ENCODE results near the gene STATH.
"Not testable (repeated sequence)": the region's sequence is repeated elsewhere in the genome, so short reads cannot be mapped to it uniquely, and the experiment has no call there.

The STATH gene

DNA sequence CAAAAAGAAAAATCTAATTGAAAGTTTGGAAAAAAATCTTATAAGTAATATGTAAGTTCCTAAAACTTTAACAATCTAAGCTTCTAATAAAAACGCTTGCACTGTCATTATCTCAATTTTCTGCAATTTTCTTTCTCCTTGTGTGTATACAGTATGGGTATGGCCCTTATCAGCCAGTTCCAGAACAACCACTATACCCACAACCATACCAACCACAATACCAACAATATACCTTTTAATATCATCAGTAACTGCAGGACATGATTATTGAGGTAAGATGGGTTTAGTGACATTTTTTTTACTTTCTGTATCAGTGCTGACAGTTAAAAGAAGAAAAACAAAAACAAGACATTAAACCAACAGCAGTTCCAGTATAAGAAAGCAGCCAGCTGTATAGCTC is 4.9 kb downstream of the STATH start:
- Histone ChIP-seq H3K18ac (ENCODE audit: low read length) (no peak overlapping the region), H3K14ac (ENCODE audit: low read length) (no peak overlapping the region), H3K4me1 (ENCODE audit: control insufficient read depth in 1 of 2, insufficient read depth in 2 of 2, low read length in 2 of 2) (no peaks in the 10 kb centered on the region), H2BK5ac (ENCODE audit: low read depth, low read length, poor library complexity) (no peak overlapping the region), H3K4me3 (ENCODE audit: low read depth, low read length) (no peak overlapping the region), H2BK12ac (ENCODE audit: low read length) (no peak overlapping the region), H3K27me3 (ENCODE audit: insufficient read depth, low read length) (no peaks in the 10 kb centered on the region), H3K9me3 (ENCODE audit: insufficient read depth, low read depth, low read length) (no peaks in the 10 kb centered on the region), H3K36me3 (ENCODE audit: control insufficient read depth in 1 of 2, insufficient read depth in 2 of 2, low read length in 2 of 2) (no peaks in the 10 kb centered on the region), H3K23ac (ENCODE audit: low read length) (no peak overlapping the region), H3K79me1 (ENCODE audit: low read length) (no peaks in the 10 kb centered on the region), H3K79me2 (ENCODE audit: control insufficient read depth, insufficient read depth, low read length, poor library complexity) (no peaks in the 10 kb centered on the region), H3K9ac (ENCODE audit: low read length) (no peak overlapping the region), H2AFZ (ENCODE audit: insufficient read depth, low read length, poor library complexity) (no peak overlapping the region), H2BK120ac (ENCODE audit: insufficient read depth, low read length, poor library complexity) (no peak overlapping the region), H4K8ac (ENCODE audit: low read depth, low read length) (no peak overlapping the region), H2AK5ac (ENCODE audit: low read length) (no peak overlapping the region), H4K91ac (ENCODE audit: low read depth, low read length) (no peak overlapping the region), H3K27ac (ENCODE audit: low read depth, low read length) (no peak overlapping the region), H3K4me2 (ENCODE audit: low read length) (no peak overlapping the region), H3K4ac (ENCODE audit: low read depth, low read length) (no peak overlapping the region), H4K12ac (ENCODE audit: low read depth, low read length) (no peak overlapping the region)
- no peak for DNase-seq
- WGBS (ENCODE audit: extremely low coverage, insufficient coverage, insufficient read length) = no CpG with 5 or more reads among the region's 1 CpG

DNA sequence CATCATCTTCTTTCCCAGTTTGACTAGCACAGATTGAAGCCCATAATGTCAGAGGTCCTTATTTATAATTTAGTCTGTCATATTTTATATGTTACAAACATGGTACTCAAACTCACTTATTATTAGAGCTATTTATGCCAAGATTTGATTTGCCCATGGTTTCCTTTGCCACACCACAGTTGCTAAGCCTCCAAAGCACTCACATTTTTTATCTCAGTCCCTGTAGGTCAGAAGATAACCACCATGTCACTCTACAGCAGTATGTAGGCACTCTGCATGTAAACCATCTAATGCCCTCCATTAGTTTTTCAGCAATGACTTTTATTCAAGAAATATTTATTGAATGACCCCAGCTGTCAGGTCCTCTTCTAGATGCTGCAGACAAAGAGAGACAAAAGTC is 6.7 kb downstream of the STATH start:
- Histone ChIP-seq H2BK5ac (ENCODE audit: low read depth, low read length, poor library complexity) (no peak overlapping the region), H2BK120ac (ENCODE audit: insufficient read depth, low read length, poor library complexity) (no peak overlapping the region), H3K14ac (ENCODE audit: low read length) (no peak overlapping the region), H3K9me3 (ENCODE audit: insufficient read depth, low read depth, low read length) (no peaks in the 10 kb centered on the region), H3K23ac (ENCODE audit: low read length) (no peak overlapping the region), H4K12ac (ENCODE audit: low read depth, low read length) (no peak overlapping the region), H3K79me1 (ENCODE audit: low read length) (no peaks in the 10 kb centered on the region), H2BK12ac (ENCODE audit: low read length) (no peak overlapping the region), H3K4me2 (ENCODE audit: low read length) (no peak overlapping the region), H3K4ac (ENCODE audit: low read depth, low read length) (no peak overlapping the region), H3K4me1 (ENCODE audit: control insufficient read depth in 1 of 2, insufficient read depth in 2 of 2, low read length in 2 of 2) (no peaks in the 10 kb centered on the region), H3K27ac (ENCODE audit: low read depth, low read length) (no peak overlapping the region), H4K8ac (ENCODE audit: low read depth, low read length) (no peak overlapping the region), H2AFZ (ENCODE audit: insufficient read depth, low read length, poor library complexity) (no peak overlapping the region), H2AK5ac (ENCODE audit: low read length) (no peak overlapping the region), H3K4me3 (ENCODE audit: low read depth, low read length) (no peak overlapping the region), H3K18ac (ENCODE audit: low read length) (no peak overlapping the region), H3K36me3 (ENCODE audit: control insufficient read depth in 1 of 2, insufficient read depth in 2 of 2, low read length in 2 of 2) (no peaks in the 10 kb centered on the region), H3K79me2 (ENCODE audit: control insufficient read depth, insufficient read depth, low read length, poor library complexity) (no peaks in the 10 kb centered on the region), H4K91ac (ENCODE audit: low read depth, low read length) (no peak overlapping the region), H3K9ac (ENCODE audit: low read length) (no peak overlapping the region), H3K27me3 (ENCODE audit: insufficient read depth, low read length) (no peaks in the 10 kb centered on the region)
- no peak for DNase-seq

DNA sequence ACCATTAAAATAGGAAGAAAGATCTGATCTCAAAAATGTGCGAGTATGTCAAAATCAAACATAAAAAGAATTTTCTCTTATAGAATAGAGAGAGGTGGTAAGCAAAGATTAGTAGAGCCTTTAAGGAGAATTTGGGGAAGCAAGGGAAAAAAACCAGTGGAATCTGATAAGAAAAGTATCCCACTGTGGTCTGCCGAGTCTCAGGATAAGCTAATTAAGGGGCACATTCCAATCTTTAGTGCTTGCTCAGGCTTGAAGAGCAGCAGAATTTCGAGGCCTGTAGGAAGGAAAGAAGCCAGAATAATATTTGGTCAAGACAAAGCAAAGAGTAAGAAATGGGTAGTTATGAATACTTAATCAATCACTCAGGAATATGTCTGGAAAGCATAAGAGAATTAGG is 13.0 kb downstream of the STATH start:
- H2AFZ ChIP-seq (ENCODE audit: insufficient read depth, low read length, poor library complexity) = no peak overlapping the region
- no peak overlapping the region for H4K12ac ChIP-seq (ENCODE audit: low read depth, low read length)
- no peak overlapping the region for H4K91ac ChIP-seq (ENCODE audit: low read depth, low read length)
- H2BK12ac ChIP-seq (ENCODE audit: low read length) = no peak overlapping the region
- H2BK120ac ChIP-seq (ENCODE audit: insufficient read depth, low read length, poor library complexity) = no peak overlapping the region
- no peaks in the 10 kb centered on the region for H3K4me1 ChIP-seq (ENCODE audit: control insufficient read depth in 1 of 2, insufficient read depth in 2 of 2, low read length in 2 of 2)
- H3K9me3 ChIP-seq (ENCODE audit: insufficient read depth, low read depth, low read length) = no peaks in the 10 kb centered on the region
- no peak for DNase-seq
- H3K79me2 ChIP-seq (ENCODE audit: control insufficient read depth, insufficient read depth, low read length, poor library complexity) = no peaks in the 10 kb centered on the region
- no peak overlapping the region for H3K27ac ChIP-seq (ENCODE audit: low read depth, low read length)
- H3K4me3 ChIP-seq (ENCODE audit: low read depth, low read length) = no peak overlapping the region
- H3K14ac ChIP-seq (ENCODE audit: low read length) = no peak overlapping the region
- WGBS (ENCODE audit: extremely low coverage, insufficient coverage, insufficient read length) = no CpG with 5 or more reads among the region's 3 CpGs
- H3K79me1 ChIP-seq (ENCODE audit: low read length) = no peaks in the 10 kb centered on the region
- no peak overlapping the region for H3K23ac ChIP-seq (ENCODE audit: low read length)
- H3K4me2 ChIP-seq (ENCODE audit: low read length) = no peak overlapping the region
- no peak overlapping the region for H4K8ac ChIP-seq (ENCODE audit: low read depth, low read length)
- H3K27me3 ChIP-seq (ENCODE audit: insufficient read depth, low read length) = no peaks in the 10 kb centered on the region
- H2BK5ac ChIP-seq (ENCODE audit: low read depth, low read length, poor library complexity) = no peak overlapping the region
- no peak overlapping the region for H3K9ac ChIP-seq (ENCODE audit: low read length)
- H2AK5ac ChIP-seq (ENCODE audit: low read length) = no peak overlapping the region
- no peaks in the 10 kb centered on the region for H3K36me3 ChIP-seq (ENCODE audit: control insufficient read depth in 1 of 2, insufficient read depth in 2 of 2, low read length in 2 of 2)
- H3K4ac ChIP-seq (ENCODE audit: low read depth, low read length) = no peak overlapping the region
- no peak overlapping the region for H3K18ac ChIP-seq (ENCODE audit: low read length)

DNA sequence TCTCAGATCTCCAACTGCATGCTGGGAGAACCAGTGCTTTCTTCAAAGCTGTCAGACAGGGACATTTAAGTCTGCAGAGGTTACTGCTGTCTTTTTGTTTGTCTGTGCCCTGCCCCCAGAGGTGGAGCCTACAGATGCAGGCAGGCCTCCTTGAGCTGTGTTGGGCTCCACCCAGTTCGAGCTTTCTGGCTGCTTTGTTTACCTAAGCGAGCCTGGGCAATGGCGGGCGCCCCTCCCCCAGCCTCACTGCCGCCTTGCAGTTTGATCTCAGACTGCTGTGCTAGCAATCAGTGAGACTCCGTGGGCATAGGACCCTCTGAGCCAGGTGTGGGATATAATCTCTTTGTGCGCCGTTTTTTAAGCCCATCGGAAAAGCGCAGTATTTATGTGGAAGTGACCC is 23.2 kb downstream of the STATH start:
- H3K4me2 ChIP-seq (ENCODE audit: low read length); H3K27ac ChIP-seq (ENCODE audit: low read depth, low read length); H3K9me3 ChIP-seq (ENCODE audit: insufficient read depth, low read depth, low read length); H4K91ac ChIP-seq (ENCODE audit: low read depth, low read length); H3K4ac ChIP-seq (ENCODE audit: low read depth, low read length); H3K14ac ChIP-seq (ENCODE audit: low read length); H3K79me1 ChIP-seq (ENCODE audit: low read length); H3K79me2 ChIP-seq (ENCODE audit: control insufficient read depth, insufficient read depth, low read length, poor library complexity); H2BK120ac ChIP-seq (ENCODE audit: insufficient read depth, low read length, poor library complexity); H2BK5ac ChIP-seq (ENCODE audit: low read depth, low read length, poor library complexity); H3K27me3 ChIP-seq (ENCODE audit: insufficient read depth, low read length); DNase-seq; H3K9ac ChIP-seq (ENCODE audit: low read length); H3K23ac ChIP-seq (ENCODE audit: low read length); H2AK5ac ChIP-seq (ENCODE audit: low read length); H4K8ac ChIP-seq (ENCODE audit: low read depth, low read length); H2BK12ac ChIP-seq (ENCODE audit: low read length); H3K36me3 ChIP-seq (ENCODE audit: control insufficient read depth in 1 of 2, insufficient read depth in 2 of 2, low read length in 2 of 2); H4K12ac ChIP-seq (ENCODE audit: low read depth, low read length); H3K4me1 ChIP-seq (ENCODE audit: control insufficient read depth in 1 of 2, insufficient read depth in 2 of 2, low read length in 2 of 2); H2AFZ ChIP-seq (ENCODE audit: insufficient read depth, low read length, poor library complexity); H3K18ac ChIP-seq (ENCODE audit: low read length); H3K4me3 ChIP-seq (ENCODE audit: low read depth, low read length): not testable (repeated sequence)
- WGBS (ENCODE audit: extremely low coverage, insufficient coverage, insufficient read length) = no CpG with 5 or more reads among the region's 10 CpGs

DNA sequence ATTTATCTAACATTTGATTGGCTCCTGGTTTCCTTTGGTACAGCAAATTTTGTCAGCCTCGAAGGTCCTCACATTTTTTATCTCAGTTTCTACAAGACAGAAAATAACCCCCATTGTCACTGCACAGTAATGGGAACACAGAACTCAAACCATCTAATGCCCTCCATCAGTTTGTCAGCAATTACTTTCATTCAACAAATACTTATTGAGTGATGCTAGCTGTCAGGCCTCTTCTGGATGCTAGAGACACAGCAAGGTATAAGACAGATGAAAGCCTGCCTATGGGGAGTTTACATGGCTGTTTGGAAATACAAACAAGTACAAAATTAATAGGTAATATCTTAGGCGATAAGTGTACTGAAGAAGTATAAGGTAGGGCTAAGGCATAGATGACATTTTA is 27.5 kb downstream of the STATH start:
- H2BK5ac ChIP-seq (ENCODE audit: low read depth, low read length, poor library complexity) = no peak overlapping the region
- H4K91ac ChIP-seq (ENCODE audit: low read depth, low read length) = no peak overlapping the region
- H3K27me3 ChIP-seq (ENCODE audit: insufficient read depth, low read length) = no peaks in the 10 kb centered on the region
- H3K79me1 ChIP-seq (ENCODE audit: low read length) = no peaks in the 10 kb centered on the region
- H3K4ac ChIP-seq (ENCODE audit: low read depth, low read length) = no peak overlapping the region
- H2AFZ ChIP-seq (ENCODE audit: insufficient read depth, low read length, poor library complexity) = no peak overlapping the region
- no peak overlapping the region for H3K18ac ChIP-seq (ENCODE audit: low read length)
- no peak overlapping the region for H4K12ac ChIP-seq (ENCODE audit: low read depth, low read length)
- H2BK120ac ChIP-seq (ENCODE audit: insufficient read depth, low read length, poor library complexity) = no peak overlapping the region
- no peaks in the 10 kb centered on the region for H3K9me3 ChIP-seq (ENCODE audit: insufficient read depth, low read depth, low read length)
- H2AK5ac ChIP-seq (ENCODE audit: low read length) = no peak overlapping the region
- no peak overlapping the region for H2BK12ac ChIP-seq (ENCODE audit: low read length)
- no CpG with 5 or more reads among the region's 2 CpGs for WGBS (ENCODE audit: extremely low coverage, insufficient coverage, insufficient read length)
- H3K23ac ChIP-seq (ENCODE audit: low read length) = no peak overlapping the region
- no peak for DNase-seq
- no peak overlapping the region for H3K27ac ChIP-seq (ENCODE audit: low read depth, low read length)
- no peak overlapping the region for H3K4me2 ChIP-seq (ENCODE audit: low read length)
- no peak overlapping the region for H4K8ac ChIP-seq (ENCODE audit: low read depth, low read length)
- no peaks in the 10 kb centered on the region for H3K36me3 ChIP-seq (ENCODE audit: control insufficient read depth in 1 of 2, insufficient read depth in 2 of 2, low read length in 2 of 2)
- H3K4me1 ChIP-seq (ENCODE audit: control insufficient read depth in 1 of 2, insufficient read depth in 2 of 2, low read length in 2 of 2) = no peaks in the 10 kb centered on the region
- no peak overlapping the region for H3K4me3 ChIP-seq (ENCODE audit: low read depth, low read length)
- no peak overlapping the region for H3K9ac ChIP-seq (ENCODE audit: low read length)
- H3K14ac ChIP-seq (ENCODE audit: low read length) = no peak overlapping the region
- no peaks in the 10 kb centered on the region for H3K79me2 ChIP-seq (ENCODE audit: control insufficient read depth, insufficient read depth, low read length, poor library complexity)

Data from trophoblast cell (in vitro differentiated cells and primary cell).